NT2/D1 (cell line): ENCODE data around the gene NOX3.

Source experiments
- SUZ12 ChIP-seq: IDR thresholded peaks from 2 replicates; pipeline ENCODE4 v1.6.1; 2011; ENCODE audit not compliant: insufficient read length, insufficient read depth; ENCODE audit errors: extremely low read depth
- YY1 ChIP-seq: IDR thresholded peaks from 2 replicates; pipeline ENCODE4 v1.6.1; 2011; ENCODE audit not compliant: insufficient read length, insufficient read depth
- ZNF274 ChIP-seq: IDR thresholded peaks from 2 replicates; pipeline ENCODE4 v1.6.1; 2011; ENCODE audit warnings: mild to moderate bottlenecking, low read depth, low read length

GRCh38 chr6:155449450-155450239 lies 6.0 kb downstream of the NOX3 start:
- TF ChIP-seq SUZ12 (no peak), YY1 (no peak), ZNF274 (no peak)
